ENCODE data around the gene CASQ1.

Gene CASQ1

DNA sequence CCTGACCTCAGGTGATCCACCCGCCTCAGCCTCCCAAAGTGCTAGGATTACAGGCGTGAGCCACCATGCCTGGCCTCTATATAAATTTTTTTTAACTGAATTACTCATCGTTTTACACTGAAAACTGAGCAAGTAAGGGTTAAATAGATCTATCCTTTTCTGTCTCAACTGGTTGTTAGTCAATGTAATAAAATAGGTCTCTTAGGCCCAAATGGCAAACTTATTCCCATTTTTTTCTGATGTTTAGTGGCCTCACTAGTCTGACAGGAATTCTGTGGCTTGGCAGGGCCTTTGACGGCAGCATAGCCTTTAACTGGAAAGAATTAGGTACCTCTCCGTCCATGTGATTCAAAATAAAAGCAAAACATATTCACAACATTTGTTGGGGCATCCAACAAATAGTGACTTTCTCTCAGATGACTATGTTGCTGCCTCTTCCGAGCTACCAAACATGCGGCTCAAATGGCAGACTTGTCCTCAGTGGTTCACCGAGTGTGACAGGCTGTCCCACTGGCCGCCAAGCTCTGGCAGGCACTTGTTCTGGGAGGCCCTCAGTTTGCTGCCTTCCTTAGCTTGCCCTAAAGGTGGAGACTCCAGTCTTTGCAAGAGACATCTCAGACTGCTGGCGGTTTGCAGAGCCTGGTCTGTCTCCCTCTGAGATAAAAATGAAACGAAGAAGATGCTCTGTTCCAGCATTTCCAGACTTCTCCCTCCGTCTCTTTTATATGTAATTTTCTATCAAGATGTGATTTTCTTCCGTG, 21.6 kb upstream of the CASQ1 start:
- DNase-seq: no peak

DNA sequence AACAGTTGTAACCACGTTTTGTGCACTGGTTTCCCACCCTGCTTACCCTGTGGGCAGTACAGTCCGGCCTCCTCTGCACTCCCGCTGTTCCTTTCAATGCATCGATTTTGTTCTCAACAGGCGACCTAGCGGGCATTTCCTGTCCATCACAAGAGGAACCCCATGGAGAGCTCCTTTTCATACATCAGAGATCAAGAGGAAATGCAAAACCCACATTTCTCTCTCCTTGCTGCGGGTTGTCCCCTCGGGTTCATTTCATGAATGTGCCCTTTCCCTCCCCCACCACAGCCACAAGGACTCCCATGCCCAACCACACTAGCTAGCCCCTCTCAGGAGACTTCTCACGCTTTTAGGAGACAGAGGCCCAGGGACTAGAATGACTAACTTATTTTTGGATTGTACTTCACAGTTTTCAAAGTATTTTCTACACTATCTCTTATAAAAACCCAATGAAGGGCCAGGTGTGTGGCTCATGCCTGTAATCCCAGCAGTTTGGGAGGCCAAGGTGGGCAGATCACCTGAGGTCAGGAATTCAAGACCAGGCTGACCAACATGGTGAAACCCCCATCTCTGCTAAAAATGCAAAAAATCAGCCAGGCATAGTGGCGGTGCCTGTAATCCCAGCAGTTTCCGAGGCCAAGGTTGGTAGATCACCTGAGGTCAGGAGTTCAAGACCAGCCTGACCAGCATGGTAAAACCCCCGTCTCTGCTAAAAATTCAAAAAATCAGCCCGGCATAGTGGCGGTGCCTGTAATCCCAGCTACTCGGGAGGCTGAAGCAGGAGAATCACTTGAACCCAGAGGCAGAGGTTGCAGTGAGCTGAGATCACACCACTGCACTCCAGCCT, 20.6 kb upstream of the CASQ1 start:
- no peak for DNase-seq

DNA sequence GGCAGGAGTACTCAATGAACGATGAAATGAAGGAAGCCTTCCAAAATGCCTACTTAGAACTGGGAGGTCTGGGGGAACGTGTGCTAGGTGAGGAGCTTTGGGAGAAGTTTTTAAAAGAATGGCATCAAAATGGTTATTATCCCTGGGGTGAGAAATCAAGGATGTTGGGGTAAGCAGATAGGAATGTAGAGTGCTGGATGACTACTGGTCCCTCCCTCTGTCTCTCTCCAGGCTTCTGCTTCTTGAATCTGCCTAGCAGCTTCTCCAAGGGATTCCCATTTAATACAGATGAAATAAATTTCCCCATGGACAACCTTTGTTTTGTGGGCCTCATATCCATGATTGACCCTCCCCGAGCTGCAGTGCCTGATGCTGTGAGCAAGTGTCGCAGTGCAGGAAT, 19.0 kb upstream of the CASQ1 start:
- DNase-seq: no peak

DNA sequence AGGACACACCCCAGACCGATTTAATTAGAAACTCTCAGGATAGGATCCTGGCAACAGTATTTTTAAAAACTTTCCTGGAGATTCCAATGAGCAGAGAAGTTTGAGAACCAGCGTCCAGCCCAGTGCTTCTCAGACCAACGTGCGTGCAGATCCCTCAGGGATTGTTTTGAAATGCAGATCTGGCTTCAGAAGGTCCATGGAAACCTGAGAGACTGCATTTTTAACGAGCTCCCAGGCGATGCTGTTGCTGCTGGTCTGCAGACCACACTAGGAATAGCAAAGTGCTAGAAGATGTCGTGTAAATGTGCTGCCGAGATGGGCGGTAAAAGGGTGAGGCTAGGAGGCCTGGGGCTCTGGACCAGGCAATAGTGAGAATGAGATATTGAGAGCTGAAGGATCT, 18.4 kb upstream of the CASQ1 start:
- DNase-seq: no peak

DNA sequence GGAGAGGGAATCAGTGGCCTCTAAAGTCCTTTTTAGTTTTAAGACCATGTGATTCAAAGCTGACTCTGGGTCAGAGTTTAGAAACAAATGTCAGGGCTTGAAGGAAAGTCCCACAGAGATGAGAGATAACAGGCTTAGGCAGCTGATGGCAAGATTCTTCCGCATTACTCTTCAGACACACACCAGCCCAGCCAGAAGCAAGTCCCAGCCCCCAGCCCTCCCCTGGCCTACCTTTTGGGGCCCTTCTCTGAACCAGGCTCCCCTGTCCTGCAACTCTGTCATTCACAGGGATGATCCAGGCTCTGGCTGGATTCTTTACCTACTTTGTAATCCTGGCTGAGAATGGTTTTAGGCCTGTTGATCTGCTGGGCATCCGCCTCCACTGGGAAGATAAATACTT, 13.1 kb upstream of the CASQ1 start:
- DNase-seq: no peak

DNA sequence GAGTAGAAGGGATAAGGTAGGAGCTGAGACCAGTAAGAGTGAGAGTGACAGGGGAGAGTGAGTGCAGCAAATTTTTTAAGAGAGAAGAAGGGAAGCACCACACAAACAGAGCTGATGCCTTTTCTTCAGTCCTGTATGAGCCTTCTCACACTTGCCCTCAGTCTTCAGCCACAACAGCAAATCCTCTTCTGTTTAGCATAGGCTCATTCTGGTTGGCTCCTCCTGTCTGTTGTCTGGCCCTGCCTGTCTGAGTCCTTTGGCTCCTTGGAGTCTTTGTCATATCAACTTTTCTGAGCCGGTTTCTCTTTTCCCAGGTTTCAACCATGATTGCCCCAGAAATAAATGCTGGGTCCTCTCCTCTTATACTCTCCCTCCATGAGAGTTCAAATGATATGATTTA, 12.7 kb upstream of the CASQ1 start:
- no peak for DNase-seq

DNA sequence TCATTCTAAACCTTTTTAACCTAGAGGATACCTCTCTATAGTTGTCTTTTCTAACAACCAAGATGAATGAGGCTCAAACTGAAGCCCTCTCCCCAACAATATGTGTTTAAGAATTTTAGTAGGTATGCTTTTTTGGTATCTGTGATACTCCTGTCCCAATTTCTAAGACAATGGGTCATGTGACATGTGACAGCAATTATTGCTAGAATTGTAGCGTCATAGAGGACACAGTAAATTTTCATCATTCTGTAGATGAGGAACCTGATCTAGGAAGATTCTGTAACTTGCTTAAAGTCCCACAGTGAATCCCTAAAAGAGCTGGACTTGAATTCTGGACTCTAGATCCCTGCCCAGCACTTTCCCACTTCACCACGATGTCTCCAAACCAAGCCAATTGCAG, 11.6 kb upstream of the CASQ1 start:
- DNase-seq: no peak

DNA sequence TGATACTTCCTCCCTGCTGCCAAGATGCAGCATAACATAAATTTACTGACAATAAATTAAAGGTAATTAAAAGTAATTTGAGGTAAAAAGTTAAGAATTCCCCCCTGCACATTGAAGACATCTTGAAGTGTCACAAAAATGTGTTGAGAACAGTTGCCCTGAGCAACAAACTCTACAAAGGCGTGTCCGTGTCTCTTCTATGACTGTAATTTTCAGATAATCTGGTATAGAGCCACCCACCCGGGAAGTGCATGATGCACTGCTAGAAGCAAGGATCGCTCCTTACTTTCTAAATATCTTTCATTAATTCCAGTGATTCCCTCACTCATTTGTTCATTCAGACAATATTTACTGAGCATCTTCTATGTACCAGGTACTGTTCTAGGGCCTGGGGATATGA, 11.0 kb upstream of the CASQ1 start:
- no peak for DNase-seq

DNA sequence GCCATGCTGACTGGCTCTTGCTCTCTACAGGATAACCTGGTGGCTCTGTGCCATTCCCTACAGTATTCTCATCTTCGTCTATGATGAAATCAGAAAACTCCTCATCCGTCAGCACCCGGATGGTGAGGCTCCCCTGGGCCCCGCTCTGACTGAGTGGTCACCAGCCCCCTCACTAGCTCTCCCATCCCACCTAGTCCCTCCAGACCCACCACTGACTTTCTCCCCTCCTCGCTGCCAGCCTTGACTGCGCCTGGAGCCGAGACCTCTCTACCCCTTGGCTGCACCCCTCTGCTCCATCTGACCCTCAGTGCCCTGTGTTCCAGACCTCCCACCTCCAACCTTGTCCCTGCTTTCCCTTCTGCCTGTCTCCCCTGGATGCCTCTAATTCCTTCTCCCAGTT, 4.1 kb upstream of the CASQ1 start:
- DNase-seq: no peak

DNA sequence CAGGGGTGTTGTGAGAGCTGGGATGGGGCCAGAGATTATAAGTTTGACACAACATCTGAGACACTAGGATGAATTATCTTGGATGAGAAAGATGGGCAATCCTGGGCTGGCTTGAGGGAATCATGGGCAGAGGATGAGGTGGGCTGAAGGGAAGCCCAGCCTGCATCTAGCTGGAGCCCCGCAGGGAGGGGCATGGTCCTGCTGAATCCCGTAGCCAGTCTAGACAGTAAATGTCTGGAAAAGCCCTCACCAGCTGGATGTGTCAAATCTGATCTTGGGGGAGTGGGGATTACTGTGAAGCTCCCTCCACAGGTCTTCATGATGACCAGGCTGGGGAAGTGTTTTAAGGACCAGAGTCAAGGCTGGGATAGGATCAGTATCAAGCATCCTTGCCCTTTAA, 3.6 kb upstream of the CASQ1 start:
- no peak for DNase-seq

DNA sequence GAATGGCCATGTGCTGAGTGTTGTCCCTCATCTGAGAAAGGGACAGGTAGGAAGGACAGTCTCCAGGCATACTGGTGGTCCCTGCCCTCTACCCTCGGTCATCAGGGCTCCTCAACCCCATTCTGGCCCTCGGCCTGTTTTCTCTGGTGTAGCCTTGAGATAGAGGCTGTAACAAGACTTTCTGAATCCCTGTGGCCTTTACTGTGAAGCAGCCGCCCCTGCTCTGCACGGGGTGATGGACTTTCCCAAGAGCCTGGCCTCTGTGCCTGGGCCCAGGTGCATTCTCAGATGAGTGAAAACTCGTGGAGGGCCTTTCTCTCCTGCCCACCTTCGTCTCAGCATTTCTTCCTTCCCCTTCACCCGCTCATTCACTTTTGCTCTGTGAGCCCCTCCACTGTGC, 3.0 kb upstream of the CASQ1 start:
- DNase-seq: no peak

DNA sequence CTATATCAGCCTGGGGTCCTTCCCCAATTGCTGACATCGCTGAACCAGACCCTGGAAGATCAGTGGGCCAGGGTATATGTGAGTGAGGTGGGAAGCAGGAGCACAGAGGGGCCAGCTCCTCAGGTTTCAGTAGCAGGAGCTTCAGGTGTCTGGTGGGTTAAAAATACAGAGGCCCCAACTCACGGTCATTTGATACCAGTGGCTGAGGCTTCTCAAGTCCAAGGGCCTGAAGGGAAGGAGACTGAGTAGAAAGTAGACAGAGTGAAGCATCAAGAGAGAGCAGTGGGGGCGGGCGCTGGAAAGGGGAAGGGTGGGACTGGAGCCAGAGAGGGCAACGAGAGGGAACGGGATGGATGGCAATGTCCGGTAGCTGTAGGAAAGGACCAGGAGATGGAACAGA, 2.0 kb upstream of the CASQ1 start:
- DNase-seq: no peak

DNA sequence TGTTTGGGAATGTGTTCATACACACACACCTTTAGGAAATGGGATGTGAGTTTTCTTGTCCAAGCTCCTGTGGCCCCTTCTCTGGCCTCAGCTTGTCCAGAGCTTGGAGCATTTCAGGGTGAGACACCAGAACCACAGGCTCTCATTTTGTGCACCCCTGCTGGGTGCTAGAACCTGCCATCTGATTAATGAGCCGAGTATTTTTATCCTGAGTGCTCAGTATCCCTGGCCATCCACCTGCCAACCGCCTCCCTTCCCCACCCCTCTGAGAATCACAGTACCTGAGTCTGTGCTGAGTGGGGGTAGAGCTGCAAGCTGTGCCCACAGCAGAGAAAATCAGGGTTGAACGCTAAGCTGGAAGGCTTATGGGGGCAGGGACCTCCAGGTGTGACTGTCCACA, 1.4 kb downstream of the CASQ1 start:
- DNase-seq: no peak

DNA sequence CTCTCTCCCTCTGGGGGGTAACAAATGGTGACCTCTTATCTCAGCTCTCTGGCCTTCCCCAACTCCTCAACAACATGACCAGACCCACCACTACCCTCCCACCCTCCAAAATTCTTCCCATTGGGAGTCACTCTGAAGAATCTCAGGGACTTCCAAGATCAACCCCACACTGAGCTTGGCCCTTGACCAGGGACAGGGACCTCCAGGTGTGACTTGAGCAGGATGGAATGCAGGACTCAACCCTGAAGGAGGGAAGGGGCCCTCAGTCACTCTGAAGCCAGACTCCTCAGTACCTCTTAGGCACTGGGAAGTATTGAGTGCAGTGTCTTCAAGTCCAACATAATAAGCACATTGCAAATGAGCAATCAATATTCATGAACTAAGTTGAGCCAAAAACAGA, 1.9 kb downstream of the CASQ1 start:
- no peak for DNase-seq

DNA sequence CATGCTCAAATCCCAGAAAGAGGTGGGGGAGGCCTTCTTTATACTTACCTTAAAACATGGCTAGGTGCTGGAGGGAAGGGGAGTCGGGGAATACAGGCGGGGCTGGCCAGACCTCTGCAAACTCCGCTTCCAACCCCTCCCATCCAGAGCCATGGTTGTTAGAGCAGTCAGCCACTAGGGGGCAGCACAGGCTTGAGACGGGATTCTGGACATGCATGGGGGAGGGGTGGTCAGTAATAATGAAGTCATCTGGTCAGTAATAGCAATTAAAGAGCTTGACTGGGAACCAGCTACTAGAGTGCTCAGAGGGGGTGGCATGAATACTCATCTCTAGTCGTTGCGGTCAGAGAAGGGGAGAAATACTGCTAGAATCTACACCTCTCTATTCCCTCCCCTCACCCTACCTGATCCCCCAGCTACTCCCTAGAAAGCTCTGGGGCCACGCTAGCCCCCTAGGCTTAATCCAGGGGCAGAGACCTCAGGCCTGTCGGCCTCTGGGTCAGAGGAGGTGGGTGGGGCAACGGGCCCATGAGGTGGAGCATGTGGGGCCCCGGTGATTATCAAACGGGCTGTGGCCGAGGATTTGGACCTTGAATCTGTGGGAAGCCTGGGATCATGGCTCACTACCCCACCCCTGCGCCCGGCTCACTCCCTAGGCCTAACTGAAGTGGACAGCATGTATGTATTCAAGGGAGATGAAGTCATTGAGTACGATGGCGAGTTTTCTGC, 2.9 kb downstream of the CASQ1 start:
- DNase-seq: peak; percentile 80

DNA sequence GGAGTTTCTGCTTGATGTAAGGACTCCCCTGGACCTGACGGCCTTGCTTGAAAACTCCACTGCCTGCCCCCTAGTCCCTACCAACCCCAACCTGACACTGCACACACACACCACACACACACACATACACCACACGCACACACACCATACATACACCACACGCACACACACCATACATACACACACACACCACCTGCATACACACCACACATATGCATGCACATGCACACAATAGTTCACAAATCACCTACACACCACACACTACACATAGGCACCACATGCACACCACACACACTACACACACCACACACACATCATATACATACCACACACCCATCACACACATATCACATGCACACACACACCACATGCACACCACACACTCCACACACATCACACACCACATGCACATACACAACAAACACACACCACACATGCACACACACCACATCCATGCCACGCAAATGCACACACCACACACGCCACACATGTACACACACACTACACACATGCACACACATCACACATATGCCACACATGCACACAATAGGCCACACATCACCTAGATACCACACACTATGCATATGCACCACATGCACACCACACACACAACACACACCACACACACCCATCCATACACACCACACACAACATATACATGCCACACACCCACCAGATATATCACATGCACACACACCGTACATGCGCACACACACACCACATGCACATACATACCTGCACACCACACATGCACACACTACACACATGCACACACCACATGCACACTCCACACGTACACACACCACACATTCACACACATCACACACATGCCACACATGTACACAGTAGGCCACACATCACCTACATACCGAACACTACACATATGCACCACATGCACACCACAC, 3.7 kb downstream of the CASQ1 start:
- no peak for DNase-seq

DNA sequence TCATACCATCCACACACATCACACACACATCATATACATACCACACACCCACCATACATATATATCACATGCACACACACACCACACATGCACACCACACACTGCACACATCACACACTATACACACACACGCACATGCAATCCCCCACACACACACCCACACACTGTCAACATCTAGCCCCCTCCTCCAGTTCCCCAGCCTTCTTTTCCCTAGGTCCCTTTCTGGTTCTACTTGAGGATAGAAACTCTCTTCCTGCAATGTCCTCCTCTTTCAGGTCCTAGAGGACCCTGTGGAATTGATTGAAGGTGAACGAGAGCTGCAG, 4.3 kb downstream of the CASQ1 start:
- no peak for DNase-seq

DNA sequence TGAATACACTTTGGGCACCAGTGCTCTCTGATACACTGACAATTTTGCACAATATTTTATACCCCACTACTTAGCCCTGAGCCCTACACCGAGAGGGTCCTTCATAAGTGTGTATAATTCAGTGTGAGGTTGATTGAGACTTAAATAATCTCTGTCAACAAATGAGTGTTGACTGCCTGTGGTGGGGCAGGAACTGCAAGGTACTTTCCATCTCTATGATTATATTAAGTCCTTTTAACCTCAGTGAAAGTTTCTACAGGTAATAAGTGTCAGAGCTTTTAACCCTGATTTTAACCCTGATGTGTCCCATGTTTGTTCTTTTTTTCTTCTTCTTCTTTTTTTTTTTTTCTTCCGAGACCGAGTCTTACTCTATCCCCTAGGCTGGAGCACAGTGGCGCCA, 5.8 kb downstream of the CASQ1 start:
- DNase-seq: no peak

DNA sequence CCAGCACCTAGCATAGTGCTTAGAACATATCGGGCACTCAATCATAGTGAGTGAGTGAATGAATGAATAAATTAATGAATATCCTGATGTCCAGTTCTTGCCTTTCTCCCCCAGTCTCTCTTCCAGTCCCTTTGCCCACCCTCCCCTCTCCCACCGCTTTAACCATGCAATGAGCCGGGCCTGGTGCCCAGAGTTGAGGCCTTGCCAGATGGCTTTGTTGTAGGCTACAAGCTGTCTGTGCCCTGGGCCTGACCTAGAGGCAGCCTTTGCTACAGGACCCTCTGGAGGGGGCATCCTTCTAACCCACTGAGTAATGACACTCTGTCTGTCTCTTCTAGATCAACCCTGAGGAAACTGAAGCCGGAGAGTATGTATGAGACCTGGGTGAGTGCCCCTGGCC, 6.9 kb downstream of the CASQ1 start:
- no peak for DNase-seq

DNA sequence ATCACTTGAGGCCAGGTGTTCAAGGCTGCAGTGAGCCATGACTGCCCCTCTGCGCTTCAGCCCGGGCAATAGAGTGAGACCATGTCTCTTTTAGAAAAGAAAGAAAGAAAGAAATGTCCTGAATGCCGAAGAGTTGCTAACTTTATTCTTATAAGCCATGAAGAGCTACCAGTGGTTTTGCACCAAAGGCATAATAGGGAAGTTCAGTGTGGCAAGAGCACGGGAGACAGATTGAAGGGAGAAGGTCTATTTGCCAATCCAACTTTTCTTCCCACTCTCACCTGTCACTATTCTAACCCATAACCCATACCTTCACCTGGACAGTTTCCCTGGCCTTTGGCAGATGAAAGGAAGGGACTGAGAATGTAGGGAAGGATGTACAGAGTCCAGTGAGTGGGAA, 10.4 kb downstream of the CASQ1 start:
- DNase-seq: no peak

DNA sequence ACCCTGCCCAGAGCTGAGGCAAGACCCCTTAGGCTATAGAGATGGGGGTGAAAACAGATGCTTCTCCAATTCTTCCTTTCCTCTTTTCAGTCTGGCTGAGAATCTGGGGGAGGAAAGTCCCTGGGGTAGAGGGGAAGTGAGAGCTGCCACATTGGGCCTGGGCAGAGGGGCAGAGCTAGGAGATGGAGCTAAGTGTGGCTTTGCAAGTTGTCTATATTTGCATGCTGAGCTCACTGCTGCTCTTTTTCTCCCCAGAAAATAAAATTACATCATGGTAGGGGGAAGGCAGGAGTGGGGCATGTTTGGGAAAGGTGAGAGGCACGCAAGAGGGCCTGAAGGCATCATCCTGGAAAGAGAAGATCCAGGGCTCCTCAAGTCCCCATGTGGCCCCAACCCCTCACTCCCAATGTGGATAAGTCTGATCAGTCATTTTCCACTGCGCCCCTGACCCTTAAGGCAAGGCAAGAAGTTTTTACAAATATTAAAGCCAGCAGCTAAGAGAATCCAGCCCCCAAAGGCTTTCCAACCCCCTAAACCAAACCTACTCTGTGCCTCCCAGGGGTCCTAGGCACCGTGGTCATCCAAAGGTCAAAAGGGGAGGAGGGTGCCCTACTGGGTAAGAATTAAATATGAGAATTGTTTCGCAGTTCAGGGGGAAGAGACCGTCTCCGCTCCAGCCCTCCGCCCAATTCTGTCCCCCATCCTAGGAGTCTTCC, 14.3 kb downstream of the CASQ1 start:
- DNase-seq: no peak
